ENCODE measurements around the gene C19orf25.
A peak's percentile ranks its signal among the peaks of the same experiment; 100 is the strongest.
"Not testable (repeated sequence)": the region's sequence is repeated elsewhere in the genome, so short reads cannot be mapped to it uniquely, and the experiment has no call there.

The C19orf25 gene
- 19.8 to 41.9 reads per million in 2 donors for total RNA-seq

- DNase-seq = peak; percentile 86
Measured at GRCh38 chr19:1478934-1479707, at the start of gene C19orf25. TSS of gene C19orf25 (minus strand) at chr19:1479215. CDS start at chr19:1478903, 312 bp downstream.

GRCh38 chr19:1527650-1528309 is 48.8 kb upstream of the C19orf25 start:
- no peak for DNase-seq

GRCh38 chr19:1526979-1527649 is 48.1 kb upstream of the C19orf25 start:
- DNase-seq = no peak

- DNase-seq = no peak
Measured at GRCh38 chr19:1526066-1526778, 47.2 kb upstream of the C19orf25 start.

GRCh38 chr19:1525343-1525742 is 46.3 kb upstream of the C19orf25 start:
- DNase-seq = no peak

GRCh38 chr19:1524972-1525325 is 45.9 kb upstream of the C19orf25 start:
- DNase-seq = no peak

GRCh38 chr19:1524287-1524971 is 45.4 kb upstream of the C19orf25 start:
- no peak for DNase-seq

DNA sequence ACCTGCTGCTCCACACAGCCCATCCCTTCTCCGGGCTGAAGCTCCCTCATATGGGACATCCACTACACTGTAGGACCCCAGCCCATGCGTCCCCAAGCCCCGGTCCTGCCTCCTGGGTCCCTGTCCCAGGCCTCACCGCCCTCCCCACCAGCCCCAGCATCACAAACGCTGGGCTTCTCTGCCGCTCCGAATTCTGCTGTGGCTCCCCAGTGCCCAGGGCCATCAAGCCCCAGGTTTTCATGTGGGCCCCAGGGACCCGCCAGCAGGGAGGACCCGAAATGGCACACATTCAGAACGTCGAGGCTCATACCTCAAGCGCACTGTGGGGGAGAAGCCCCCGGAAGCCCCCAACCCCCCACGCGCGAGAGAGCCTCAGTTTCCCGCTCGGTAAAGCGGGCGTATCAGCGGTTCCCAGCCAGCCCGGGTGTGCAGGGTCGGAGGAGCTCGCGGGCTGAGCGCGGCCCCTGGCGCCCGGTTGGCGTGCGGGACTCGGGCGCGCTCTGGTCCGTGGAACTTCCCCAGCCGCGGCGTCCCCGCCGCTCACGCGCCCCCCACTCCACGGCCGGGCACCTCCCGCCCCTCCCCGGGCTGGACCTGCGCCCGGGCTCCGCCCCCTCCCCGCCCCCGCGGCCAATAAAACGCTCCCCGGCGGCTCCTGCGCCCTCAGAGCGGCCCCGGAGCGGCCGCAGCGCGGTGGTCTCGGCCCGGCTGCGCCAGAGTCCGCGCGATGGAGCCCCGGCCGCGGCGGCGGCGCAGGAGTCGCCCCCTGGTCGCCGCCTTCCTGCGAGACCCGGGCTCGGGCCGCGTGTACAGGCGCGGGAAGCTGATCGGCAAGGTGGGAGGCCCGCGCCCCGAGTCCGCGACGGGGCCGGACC is 44.6 kb upstream of the C19orf25 start, which contains the start of gene PLK5:
Gene PLK5 (plus strand): TSS at position 666 of the 875 bp plus-strand sequence. CDS start 2,920 bp downstream, outside the sequence.
- no peak for DNase-seq

DNA sequence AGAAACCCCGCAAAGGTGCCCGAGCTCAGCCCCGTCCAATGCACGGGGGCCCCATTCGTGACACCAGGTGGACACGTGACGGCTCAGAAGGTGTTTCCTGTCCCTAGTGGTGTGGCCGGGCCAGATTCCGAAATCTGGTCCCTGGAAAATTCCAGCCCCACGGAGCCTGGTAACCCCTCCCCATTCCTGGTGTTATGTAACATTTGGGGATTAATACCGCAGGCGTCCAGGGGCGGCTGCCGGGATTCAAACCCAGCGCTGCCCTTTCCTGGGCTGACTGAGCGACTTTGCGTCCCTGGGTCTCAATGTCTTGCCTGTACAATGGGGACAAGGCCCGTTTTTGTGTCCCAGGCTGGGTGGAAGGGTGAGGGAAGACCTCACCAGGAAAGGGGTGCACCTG is 43.8 kb upstream of the C19orf25 start:
- DNase-seq = no peak

DNA sequence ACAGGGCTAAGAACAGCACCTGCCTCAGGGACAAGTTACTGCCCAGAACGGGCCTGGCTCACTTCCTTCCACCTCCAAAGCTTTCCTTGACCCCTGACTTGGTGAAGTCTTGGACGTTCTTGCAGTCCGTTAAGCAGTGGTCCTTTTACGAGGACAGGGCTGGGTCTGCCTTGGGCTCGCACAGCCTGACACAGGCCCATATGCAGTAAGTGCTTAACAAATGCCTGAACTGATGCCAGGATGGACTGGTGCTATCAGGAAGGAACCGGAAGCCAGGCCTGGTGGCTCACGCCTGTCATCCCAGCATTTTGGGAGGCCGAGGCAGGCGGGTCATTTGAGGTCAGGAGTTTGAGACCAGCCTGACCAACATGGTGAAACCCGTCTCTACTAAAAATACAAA is 43.0 kb upstream of the C19orf25 start:
- no peak for DNase-seq

GRCh38 chr19:1521636-1522035 is 42.6 kb upstream of the C19orf25 start:
- no peak for DNase-seq

- DNase-seq = no peak
Measured at GRCh38 chr19:1520203-1520780, 41.3 kb upstream of the C19orf25 start.

DNA sequence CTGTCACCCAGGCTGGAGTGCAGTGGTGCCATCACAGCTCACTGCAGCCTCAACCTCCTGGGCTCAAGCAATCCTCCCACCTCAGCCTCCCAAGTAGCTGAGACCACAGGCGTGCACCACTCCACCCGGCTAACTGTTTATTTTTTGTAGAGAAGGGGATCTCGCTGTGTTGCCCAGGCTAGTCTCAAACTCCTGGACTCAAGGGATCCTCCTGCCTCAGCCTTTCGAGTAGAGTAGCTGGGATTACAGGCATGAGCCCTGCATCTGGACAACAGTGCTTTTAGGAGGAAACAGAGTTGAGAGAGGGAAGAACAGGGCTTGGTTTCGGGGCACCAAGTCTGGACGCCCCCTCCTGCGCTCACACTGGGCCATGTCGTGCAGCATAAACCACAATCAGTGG is 40.8 kb upstream of the C19orf25 start:
- DNase-seq = not testable (repeated sequence)

DNA sequence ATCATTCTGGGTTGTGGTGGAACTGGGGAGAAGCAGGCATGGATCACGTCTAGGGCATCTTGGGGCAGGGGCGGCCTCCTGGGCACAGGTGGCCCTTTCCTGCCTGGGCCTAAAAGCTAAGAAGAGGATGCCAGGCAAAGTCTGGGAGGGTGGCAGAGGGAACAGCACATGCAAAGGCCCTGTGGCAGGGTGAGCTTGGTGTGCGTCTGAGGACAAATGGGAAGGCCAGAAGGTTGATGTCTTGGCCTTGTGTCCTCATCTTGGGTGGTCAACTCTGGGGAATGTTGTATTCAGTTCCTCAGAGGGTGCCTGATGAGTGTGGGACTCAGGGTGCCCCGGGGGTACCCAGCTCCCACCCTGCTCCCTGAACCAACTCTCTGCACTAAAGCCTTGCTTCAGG is 39.5 kb upstream of the C19orf25 start:
- no peak for DNase-seq

DNA sequence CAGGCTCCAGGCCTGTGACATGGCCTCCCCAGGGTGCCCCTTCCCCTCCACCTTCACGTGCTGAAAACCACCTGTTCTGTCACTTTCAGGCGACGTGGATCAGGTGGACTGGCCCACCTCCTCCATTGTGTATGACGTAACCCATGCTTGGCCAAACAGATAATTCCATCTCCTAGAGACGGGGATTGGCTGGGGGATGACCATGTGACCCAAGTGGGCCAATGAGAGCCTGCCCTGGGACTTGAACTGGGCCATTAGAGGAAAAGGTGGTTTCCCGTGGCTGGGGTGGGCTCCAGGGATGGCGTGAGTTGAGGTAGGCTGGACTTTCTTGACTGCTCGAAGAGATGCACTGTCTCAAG is 37.4 kb upstream of the C19orf25 start:
- no peak for DNase-seq

DNA sequence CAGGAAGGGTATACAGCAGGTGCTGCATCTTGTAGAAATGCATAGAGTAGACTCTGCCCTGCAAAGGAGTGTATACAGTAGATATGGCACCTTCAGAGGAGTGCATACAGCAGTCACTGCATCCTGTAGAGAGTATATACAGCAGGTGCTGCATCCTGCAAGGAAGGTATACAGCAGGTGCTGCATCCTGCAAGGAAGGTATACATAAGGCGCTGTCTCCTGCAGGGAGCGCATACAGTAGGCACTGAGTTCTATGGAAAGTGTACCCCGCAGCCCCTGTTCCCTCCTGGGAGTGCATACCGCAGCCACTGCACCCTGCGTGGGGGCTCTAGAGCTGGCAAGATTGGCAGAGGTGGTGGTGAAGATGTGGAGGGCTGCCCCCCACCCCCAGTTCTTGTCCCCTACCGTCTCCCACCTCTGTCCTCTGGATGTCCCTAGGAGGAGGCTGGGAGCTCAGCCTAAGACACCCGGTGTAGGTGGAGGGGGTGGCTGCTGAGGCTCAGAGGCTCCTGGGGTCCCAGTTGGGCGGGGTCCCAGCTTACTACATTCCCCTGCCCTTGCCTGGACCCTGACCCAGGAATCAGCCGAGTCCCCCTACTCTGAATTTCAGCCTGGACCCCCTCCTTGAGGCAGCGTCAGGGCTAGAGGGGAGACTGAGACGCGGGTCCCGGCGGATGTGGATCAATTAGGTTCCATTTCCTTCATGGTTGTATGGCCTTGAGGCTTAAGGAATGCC is 36.1 kb upstream of the C19orf25 start:
- DNase-seq = no peak

DNA sequence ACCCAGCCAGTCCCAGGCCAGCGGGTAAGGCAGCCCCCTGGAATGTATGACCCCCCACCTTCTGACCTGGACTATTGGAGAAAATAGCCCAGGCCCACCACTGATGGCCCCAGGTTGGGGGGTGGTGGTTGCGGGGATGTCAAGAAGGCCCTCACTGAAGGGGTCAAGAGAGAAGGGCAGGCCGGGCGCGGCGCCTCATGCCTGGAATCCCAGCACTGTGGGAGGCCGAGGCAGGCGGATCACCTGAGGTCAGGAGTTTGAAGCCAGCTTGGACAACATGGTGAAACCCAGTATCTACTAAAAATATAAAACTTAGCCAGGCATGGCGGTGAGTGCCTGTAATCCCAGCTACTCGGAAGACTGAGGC is 35.3 kb upstream of the C19orf25 start:
- DNase-seq = no peak

- peak; percentile 66 for DNase-seq
Measured at GRCh38 chr19:1513499-1514294, 34.7 kb upstream of the C19orf25 start.

- DNase-seq = peak; percentile 47
Measured at GRCh38 chr19:1512671-1513498, 33.9 kb upstream of the C19orf25 start, which contains the start of gene ADAMTSL5. TSS of gene ADAMTSL5 (minus strand) at chr19:1513019. CDS start at chr19:1510943, 2,076 bp downstream.
